H9 (cell line): ENCODE data around the gene CREB1. TPM values are rescaled to one million over a fixed set of nuclear protein-coding genes. Genes with fewer than 3 reads are reported as not detected.

Experiments
- DNase-seq: peaks from one replicate; pipeline ENCODE4 v3.0.0-alpha.2; 2017
- H2AFZ ChIP-seq: one replicate; pipeline ENCODE4 v1.6.1; 2013; ENCODE audit warnings: mild to moderate bottlenecking, low read length, control low read depth, moderate library complexity
- H2AK5ac ChIP-seq: 2 replicates; pipeline ENCODE4 v1.6.1; 2013; ENCODE audit warnings: low read length, control low read depth, mixed read lengths; ENCODE audit not compliant: insufficient read length
- H2BK120ac ChIP-seq: one replicate; pipeline ENCODE4 v1.6.1; 2013; ENCODE audit warnings: low read depth, mild to moderate bottlenecking, low read length, control low read depth, inconsistent platforms; ENCODE audit not compliant: poor library complexity, severe bottlenecking
- H2BK12ac ChIP-seq: 2 replicates; pipeline ENCODE4 v1.6.1; 2013; ENCODE audit warnings: low read length, control low read depth, mixed read lengths, low read depth; ENCODE audit not compliant: insufficient read length
- H2BK15ac ChIP-seq: 2 replicates; pipeline ENCODE4 v1.6.1; 2013; ENCODE audit warnings: low read depth, low read length, control low read depth
- H2BK20ac ChIP-seq: one replicate; pipeline ENCODE4 v1.6.1; 2013; ENCODE audit warnings: low read depth, mild to moderate bottlenecking, low read length, control low read depth, inconsistent platforms; ENCODE audit not compliant: poor library complexity, severe bottlenecking
- H2BK5ac ChIP-seq: 2 replicates; pipeline ENCODE4 v1.6.1; 2013; ENCODE audit warnings: low read length, control low read depth, mixed read lengths; ENCODE audit not compliant: insufficient read length
- H3K14ac ChIP-seq: 2 replicates; pipeline ENCODE4 v1.6.1; 2013; ENCODE audit warnings: low read length, control low read depth; ENCODE audit not compliant: insufficient read depth
- H3K18ac ChIP-seq: 2 replicates; pipeline ENCODE4 v1.6.1; 2013; ENCODE audit warnings: low read depth, mild to moderate bottlenecking, mixed read lengths, low read length, control low read depth; ENCODE audit not compliant: insufficient read length
- H3K23ac ChIP-seq: 2 replicates; pipeline ENCODE4 v1.6.1; 2013; ENCODE audit warnings: low read length, control low read depth, mixed read lengths, low read depth; ENCODE audit not compliant: insufficient read length
- H3K23me2 ChIP-seq: 2 replicates; pipeline ENCODE4 v1.6.1; 2013; ENCODE audit warnings: low read depth, mild to moderate bottlenecking, mixed read lengths, low read length, control low read depth; ENCODE audit not compliant: insufficient read length, poor library complexity, severe bottlenecking
- H3K27ac ChIP-seq: 2 replicates; pipeline ENCODE4 v1.5.1; 2013; ENCODE audit warnings: low read length, control low read depth, mixed read lengths, low read depth; ENCODE audit not compliant: insufficient read length
- H3K27me3 ChIP-seq: 2 replicates; pipeline ENCODE4 v1.6.1; 2013; ENCODE audit warnings: low read length, control low read depth, inconsistent platforms; ENCODE audit not compliant: insufficient read depth
- H3K4ac ChIP-seq: 2 replicates; pipeline ENCODE4 v1.6.1; 2013; ENCODE audit warnings: low read depth, mild to moderate bottlenecking, control low read depth, inconsistent platforms, low read length, moderate library complexity
- H3K4me1 ChIP-seq: 2 replicates; pipeline ENCODE4 v1.6.1; 2013; ENCODE audit warnings: low read length, control low read depth, inconsistent platforms; ENCODE audit not compliant: insufficient read depth
- H3K4me2 ChIP-seq: 2 replicates; pipeline ENCODE4 v1.6.1; 2013; ENCODE audit warnings: low read length, control low read depth, mixed read lengths; ENCODE audit not compliant: insufficient read length, insufficient read depth
- H3K56ac ChIP-seq: 2 replicates; pipeline ENCODE4 v1.6.1; 2013; ENCODE audit warnings: low read depth, mild to moderate bottlenecking, mixed read lengths, low read length, control low read depth; ENCODE audit not compliant: insufficient read length
- H3K79me1 ChIP-seq: 2 replicates; pipeline ENCODE4 v1.6.1; 2013; ENCODE audit warnings: low read depth, mild to moderate bottlenecking, moderate library complexity, low read length, control low read depth, inconsistent platforms; ENCODE audit not compliant: insufficient read depth, poor library complexity, severe bottlenecking
- H3K79me2 ChIP-seq: 2 replicates; pipeline ENCODE4 v1.6.1; 2013; ENCODE audit warnings: low read length, control low read depth, inconsistent platforms; ENCODE audit not compliant: insufficient read depth
- H3K9ac ChIP-seq: 2 replicates; pipeline ENCODE4 v1.6.1; 2013; ENCODE audit warnings: low read length, control low read depth, mixed read lengths; ENCODE audit not compliant: insufficient read length; ENCODE audit errors: extremely low read depth
- H3K9me3 ChIP-seq: one replicate; pipeline ENCODE4 v1.6.1; 2013; ENCODE audit warnings: low read depth, low read length, inconsistent platforms; ENCODE audit not compliant: control insufficient read depth
- H3T11ph ChIP-seq: one replicate; pipeline ENCODE4 v1.6.1; 2013; ENCODE audit warnings: mild to moderate bottlenecking, low read length, control low read depth, inconsistent platforms
- H4K20me1 ChIP-seq: one replicate; pipeline ENCODE4 v1.6.1; 2013; ENCODE audit not compliant: control insufficient read depth, insufficient read length, insufficient read depth
- H4K5ac ChIP-seq: 2 replicates; pipeline ENCODE4 v1.6.1; 2013; ENCODE audit warnings: low read depth, mild to moderate bottlenecking, mixed read lengths, low read length, control low read depth; ENCODE audit not compliant: insufficient read length
- H4K8ac ChIP-seq: replicated peaks from 2 replicates; pipeline ENCODE4 v1.6.1; 2013; ENCODE audit warnings: low read length, control low read depth, mixed read lengths, low read depth; ENCODE audit not compliant: insufficient read length
- H4K91ac ChIP-seq: 2 replicates; pipeline ENCODE4 v1.6.1; 2013; ENCODE audit warnings: low read depth, mild to moderate bottlenecking, moderate library complexity, mixed read lengths, low read length, control low read depth; ENCODE audit not compliant: insufficient read length
- H3K27ac Mint-ChIP-seq, 3 experiments: 2 replicates in 2 of 3; 3 replicates in 1 of 3; pipeline ENCODE4 v1.8.0; 2020 to 2021; ENCODE audit warnings: mixed read lengths in 3 of 3, mild to moderate bottlenecking in 1 of 3, moderate library complexity in 1 of 3
- H3K27me3 Mint-ChIP-seq: 2 replicates; pipeline ENCODE4 v1.8.0; 2021; ENCODE audit warnings: low read depth, mild to moderate bottlenecking, moderate library complexity, mixed read lengths
- H3K36me3 Mint-ChIP-seq, 3 experiments: 2 replicates in 2 of 3; 3 replicates in 1 of 3; pipeline ENCODE4 v1.8.0; 2020 to 2021; ENCODE audit warnings: low read depth in 3 of 3, mixed read lengths in 3 of 3; ENCODE audit not compliant: insufficient read depth in 1 of 3
- H3K4me1 Mint-ChIP-seq, 2 experiments: 2 replicates each; pipeline ENCODE4 v1.8.0; 2020; ENCODE audit warnings: mixed read lengths in 2 of 2
- H3K4me3 Mint-ChIP-seq, 2 experiments: 2 replicates in 1 of 2; 3 replicates in 1 of 2; pipeline ENCODE4 v1.8.0; 2020 to 2021; ENCODE audit warnings: mild to moderate bottlenecking in 2 of 2, mixed read lengths in 2 of 2, moderate library complexity in 1 of 2
- H3K9me3 Mint-ChIP-seq, 2 experiments: 2 replicates in 1 of 2; 3 replicates in 1 of 2; pipeline ENCODE4 v1.8.0; 2020; ENCODE audit warnings: mild to moderate bottlenecking in 2 of 2, mixed read lengths in 2 of 2, moderate library complexity in 1 of 2
- WGBS: extraction: QIAGEN DNeasy Blood & Tissue Kit; methylation state at CpG from one replicate; pipeline ENCODE4 v1.1.7; 2013; ENCODE audit warnings: missing lambda C conversion rate, low lambda C conversion rate, mixed read lengths; ENCODE audit not compliant: insufficient read length; ENCODE audit errors: extremely low coverage; 5-methylcytosine and 5-hydroxymethylcytosine counted together
- total RNA-seq: library from RNA; stranded (reverse); gene quantifications from 2 replicates; pipeline ENCODE4 v1.2.1, GENCODE V29; 2021
- TF ChIP-seq, protein P1 (sequence below): fragments of 200-600 bp; sonication (generic); conservative IDR thresholded peaks from 3 replicates; pipeline ENCODE4 v1.8.0; 2021; ENCODE audit warnings: antibody characterized with exemption, mild to moderate bottlenecking

CREB1 gene
- total RNA-seq, 1 experiment from 2014 or later, result 103 TPM

DNA sequence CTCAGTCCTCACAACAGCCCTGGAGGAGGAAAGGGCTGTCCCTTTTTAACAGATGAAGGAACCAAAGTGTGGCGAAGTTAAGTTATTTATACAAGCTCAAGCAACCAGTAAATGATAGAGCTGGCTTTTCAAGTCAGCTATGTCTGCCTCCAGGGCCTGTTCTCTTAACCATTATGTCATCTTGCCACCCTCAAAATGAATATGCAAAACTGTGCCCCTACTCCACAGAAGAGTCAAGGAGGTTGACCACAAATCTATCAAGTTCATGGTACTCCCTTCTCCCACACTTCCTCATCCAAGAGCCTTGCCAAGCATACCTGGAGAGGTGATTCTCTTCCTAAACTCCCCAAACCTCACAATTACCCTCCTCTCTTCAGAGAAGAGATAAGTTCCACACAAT is 37.3 kb upstream of the CREB1 start:
- H3K4ac ChIP-seq, result no peak overlapping the region
- no peaks in the 10 kb centered on the region for H3K27me3 ChIP-seq
- no peak overlapping the region for H3K4me2 ChIP-seq
- Mint-ChIP-seq H3K9me3 (no peaks in the 10 kb centered on the region), H3K27me3 (no peaks in the 10 kb centered on the region), H3K4me1 (peaks cover 4 to 8% of the 10 kb centered on the region in 2 experiments), H3K36me3 (no peaks in the 10 kb centered on the region), H3K27ac (no peak overlapping the region), H3K4me3 (no peak overlapping the region)
- no peak overlapping the region for H2BK15ac ChIP-seq
- H2BK120ac ChIP-seq, result no peak overlapping the region
- H4K91ac ChIP-seq, result no peak overlapping the region
- no peak overlapping the region for H3K14ac ChIP-seq
- no peak overlapping the region for H4K5ac ChIP-seq
- H4K8ac ChIP-seq, result no peak overlapping the region
- no peak overlapping the region for H2BK12ac ChIP-seq
- no peak for DNase-seq
- H3K56ac ChIP-seq, result no peak overlapping the region
- no peak overlapping the region for H3K9ac ChIP-seq
- no peak overlapping the region for H3T11ph ChIP-seq
- no peaks in the 10 kb centered on the region for H4K20me1 ChIP-seq
- H3K23me2 ChIP-seq, result no peaks in the 10 kb centered on the region
- H2BK5ac ChIP-seq, result no peak overlapping the region
- no peak overlapping the region for H2AK5ac ChIP-seq
- H2BK20ac ChIP-seq, result no peak overlapping the region
- H2AFZ ChIP-seq, result no peak overlapping the region
- no peaks in the 10 kb centered on the region; the same call in 1 of the 2 replicates for H3K4me1 ChIP-seq
- no peak overlapping the region for H3K27ac ChIP-seq
- H3K79me2 ChIP-seq, result no peaks in the 10 kb centered on the region
- no peaks in the 10 kb centered on the region for H3K9me3 ChIP-seq
- no peak overlapping the region for H3K23ac ChIP-seq
- H3K79me1 ChIP-seq, result no peaks in the 10 kb centered on the region
- TF ChIP-seq, protein P1, sequence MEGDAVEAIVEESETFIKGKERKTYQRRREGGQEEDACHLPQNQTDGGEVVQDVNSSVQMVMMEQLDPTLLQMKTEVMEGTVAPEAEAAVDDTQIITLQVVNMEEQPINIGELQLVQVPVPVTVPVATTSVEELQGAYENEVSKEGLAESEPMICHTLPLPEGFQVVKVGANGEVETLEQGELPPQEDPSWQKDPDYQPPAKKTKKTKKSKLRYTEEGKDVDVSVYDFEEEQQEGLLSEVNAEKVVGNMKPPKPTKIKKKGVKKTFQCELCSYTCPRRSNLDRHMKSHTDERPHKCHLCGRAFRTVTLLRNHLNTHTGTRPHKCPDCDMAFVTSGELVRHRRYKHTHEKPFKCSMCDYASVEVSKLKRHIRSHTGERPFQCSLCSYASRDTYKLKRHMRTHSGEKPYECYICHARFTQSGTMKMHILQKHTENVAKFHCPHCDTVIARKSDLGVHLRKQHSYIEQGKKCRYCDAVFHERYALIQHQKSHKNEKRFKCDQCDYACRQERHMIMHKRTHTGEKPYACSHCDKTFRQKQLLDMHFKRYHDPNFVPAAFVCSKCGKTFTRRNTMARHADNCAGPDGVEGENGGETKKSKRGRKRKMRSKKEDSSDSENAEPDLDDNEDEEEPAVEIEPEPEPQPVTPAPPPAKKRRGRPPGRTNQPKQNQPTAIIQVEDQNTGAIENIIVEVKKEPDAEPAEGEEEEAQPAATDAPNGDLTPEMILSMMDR, result no peak
- WGBS, result no CpG with 5 or more reads among the region's 1 CpG
- H3K18ac ChIP-seq, result no peak overlapping the region
